Endothelial cell (in vitro differentiated cells): Measurements from ENCODE around the gene BAG1. TPM values are rescaled to one million over a fixed set of nuclear protein-coding genes. Genes with fewer than 3 reads are reported as not detected.

Experiments
- DNase-seq: peaks from one replicate; pipeline ENCODE4 v3.0.0; 2021; ENCODE audit warnings: low spot score
- H3K27ac Mint-ChIP-seq: one replicate; pipeline ENCODE4 v1.8.0; 2021; ENCODE audit warnings: mixed read lengths, inconsistent platforms; ENCODE audit not compliant: unreplicated experiment
- H3K27me3 Mint-ChIP-seq: one replicate; pipeline ENCODE4 v1.8.0; 2021; ENCODE audit warnings: mild to moderate bottlenecking, moderate library complexity, mixed read lengths, inconsistent platforms; ENCODE audit not compliant: unreplicated experiment
- H3K36me3 Mint-ChIP-seq: one replicate; pipeline ENCODE4 v1.8.0; 2021; ENCODE audit warnings: mild to moderate bottlenecking, low read depth, mixed read lengths, inconsistent platforms; ENCODE audit not compliant: unreplicated experiment
- H3K4me1 Mint-ChIP-seq: one replicate; pipeline ENCODE4 v1.8.0; 2021; ENCODE audit warnings: mild to moderate bottlenecking, mixed read lengths, inconsistent platforms; ENCODE audit not compliant: unreplicated experiment
- H3K4me3 Mint-ChIP-seq: one replicate; pipeline ENCODE4 v1.8.0; 2021; ENCODE audit warnings: mild to moderate bottlenecking, mixed read lengths, inconsistent platforms; ENCODE audit not compliant: unreplicated experiment
- H3K9me3 Mint-ChIP-seq: one replicate; pipeline ENCODE4 v1.8.0; 2021; ENCODE audit warnings: mixed read lengths, inconsistent platforms; ENCODE audit not compliant: unreplicated experiment
- CTCF ChIP-seq: fragments of 200-600 bp; sonication (generic); IDR thresholded peaks from one replicate; pipeline ENCODE4 v1.5.0; 2021; ENCODE audit warnings: antibody characterized with exemption; ENCODE audit not compliant: unreplicated experiment
- total RNA-seq: library from RNA; stranded (reverse); fragmentation: NEBNext Ultra II Directional; extraction: Animal tissue kit (Norgen Biotek cat#: 25700); gene quantifications from one replicate; pipeline ENCODE4 v1.2.1, GENCODE V29; 2021; ENCODE audit not compliant: unreplicated experiment

The BAG1 gene
- total RNA-seq, 1 donor from 2014 or later, result 61.5 TPM

- no peak for TF ChIP-seq CTCF
- Mint-ChIP-seq H3K4me3 (no peak overlapping the region), H3K36me3 (peaks cover 3% of the 10 kb centered on the region), H3K4me1 (peaks cover 19% of the 10 kb centered on the region), H3K27me3 (peaks cover 6% of the 10 kb centered on the region), H3K27ac (no peak overlapping the region), H3K9me3 (no peaks in the 10 kb centered on the region)
- DNase-seq, result no peak
These were observed 36.8 kb downstream of the BAG1 start for GRCh38 chr9:33227741-33228140.

- Mint-ChIP-seq H3K27me3 (peaks cover 2% of the 10 kb centered on the region), H3K27ac (no peak overlapping the region), H3K9me3 (no peaks in the 10 kb centered on the region), H3K36me3 (peaks cover 3% of the 10 kb centered on the region), H3K4me1 (peaks cover 21% of the 10 kb centered on the region), H3K4me3 (no peak overlapping the region)
- TF ChIP-seq CTCF, result no peak
- no peak for DNase-seq
These were observed 37.5 kb downstream of the BAG1 start for GRCh38 chr9:33227008-33227398.

GRCh38 chr9:33225319-33226147 is 39.0 kb downstream of the BAG1 start:
- H3K27me3 Mint-ChIP-seq, result peaks cover 5% of the 10 kb centered on the region
- peaks cover 3% of the 10 kb centered on the region for H3K36me3 Mint-ChIP-seq
- no peaks in the 10 kb centered on the region for H3K9me3 Mint-ChIP-seq
- peak; percentile 95 for TF ChIP-seq CTCF
- DNase-seq, result peak; percentile 66
- H3K4me1 Mint-ChIP-seq, result peaks cover 28% of the 10 kb centered on the region
- peak overlapping the region; percentile 82 for H3K27ac Mint-ChIP-seq
- no peak overlapping the region for H3K4me3 Mint-ChIP-seq

- Mint-ChIP-seq H3K4me3 (no peak overlapping the region), H3K9me3 (no peaks in the 10 kb centered on the region), H3K4me1 (peaks cover 28% of the 10 kb centered on the region), H3K27me3 (peaks cover 5% of the 10 kb centered on the region), H3K27ac (peak overlapping the region; percentile 54), H3K36me3 (peaks cover 3% of the 10 kb centered on the region)
- no peak for DNase-seq
- no peak for TF ChIP-seq CTCF
These were observed 40.8 kb downstream of the BAG1 start for GRCh38 chr9:33223696-33224095.

GRCh38 chr9:33222031-33222430 is 42.5 kb downstream of the BAG1 start:
- Mint-ChIP-seq H3K27me3 (peaks cover 6% of the 10 kb centered on the region), H3K27ac (no peak overlapping the region), H3K4me1 (peaks cover 28% of the 10 kb centered on the region), H3K4me3 (no peak overlapping the region), H3K9me3 (no peaks in the 10 kb centered on the region), H3K36me3 (no peaks in the 10 kb centered on the region)
- no peak for TF ChIP-seq CTCF
- no peak for DNase-seq
